Measurements from ENCODE around the gene GRK4.
A peak's percentile ranks its signal among the peaks of the same experiment; 100 is the strongest.

The GRK4 gene

GRCh38 chr4:3069661-3070199 is 106.4 kb downstream of the GRK4 start:
- TF ChIP-seq EP300 (IDR thresholded peaks at IDR 0.05; ENCODE audit: borderline replicate concordance) (no peak), NFIC (IDR thresholded peaks at IDR 0.05) (no peak), USF1 (IDR thresholded peaks at IDR 0.05) (no peak), CREB1 (IDR thresholded peaks at IDR 0.05; ENCODE audit: low read depth) (no peak), CEBPB (IDR thresholded peaks at IDR 0.05) (no peak), TEAD4 (IDR thresholded peaks at IDR 0.05) (no peak), RAD21 (IDR thresholded peaks at IDR 0.05; ENCODE audit: low read depth) (no peak), YY1 (IDR thresholded peaks at IDR 0.05; ENCODE audit: low read depth) (no peak), EGR1 (IDR thresholded peaks at IDR 0.05) (no peak), TCF12 (IDR thresholded peaks at IDR 0.05; ENCODE audit: low read depth) (no peak), FOXM1 (IDR thresholded peaks at IDR 0.05; ENCODE audit: borderline replicate concordance, low read depth) (no peak), TAF1 (IDR thresholded peaks at IDR 0.05; ENCODE audit: low read depth) (no peak), ZBTB7A (IDR thresholded peaks at IDR 0.05; ENCODE audit: low read depth) (no peak)
- TF ChIP-seq, protein P1, sequence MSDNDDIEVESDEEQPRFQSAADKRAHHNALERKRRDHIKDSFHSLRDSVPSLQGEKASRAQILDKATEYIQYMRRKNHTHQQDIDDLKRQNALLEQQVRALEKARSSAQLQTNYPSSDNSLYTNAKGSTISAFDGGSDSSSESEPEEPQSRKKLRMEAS (IDR thresholded peaks at IDR 0.05), result no peak
- TF ChIP-seq, protein P2, sequence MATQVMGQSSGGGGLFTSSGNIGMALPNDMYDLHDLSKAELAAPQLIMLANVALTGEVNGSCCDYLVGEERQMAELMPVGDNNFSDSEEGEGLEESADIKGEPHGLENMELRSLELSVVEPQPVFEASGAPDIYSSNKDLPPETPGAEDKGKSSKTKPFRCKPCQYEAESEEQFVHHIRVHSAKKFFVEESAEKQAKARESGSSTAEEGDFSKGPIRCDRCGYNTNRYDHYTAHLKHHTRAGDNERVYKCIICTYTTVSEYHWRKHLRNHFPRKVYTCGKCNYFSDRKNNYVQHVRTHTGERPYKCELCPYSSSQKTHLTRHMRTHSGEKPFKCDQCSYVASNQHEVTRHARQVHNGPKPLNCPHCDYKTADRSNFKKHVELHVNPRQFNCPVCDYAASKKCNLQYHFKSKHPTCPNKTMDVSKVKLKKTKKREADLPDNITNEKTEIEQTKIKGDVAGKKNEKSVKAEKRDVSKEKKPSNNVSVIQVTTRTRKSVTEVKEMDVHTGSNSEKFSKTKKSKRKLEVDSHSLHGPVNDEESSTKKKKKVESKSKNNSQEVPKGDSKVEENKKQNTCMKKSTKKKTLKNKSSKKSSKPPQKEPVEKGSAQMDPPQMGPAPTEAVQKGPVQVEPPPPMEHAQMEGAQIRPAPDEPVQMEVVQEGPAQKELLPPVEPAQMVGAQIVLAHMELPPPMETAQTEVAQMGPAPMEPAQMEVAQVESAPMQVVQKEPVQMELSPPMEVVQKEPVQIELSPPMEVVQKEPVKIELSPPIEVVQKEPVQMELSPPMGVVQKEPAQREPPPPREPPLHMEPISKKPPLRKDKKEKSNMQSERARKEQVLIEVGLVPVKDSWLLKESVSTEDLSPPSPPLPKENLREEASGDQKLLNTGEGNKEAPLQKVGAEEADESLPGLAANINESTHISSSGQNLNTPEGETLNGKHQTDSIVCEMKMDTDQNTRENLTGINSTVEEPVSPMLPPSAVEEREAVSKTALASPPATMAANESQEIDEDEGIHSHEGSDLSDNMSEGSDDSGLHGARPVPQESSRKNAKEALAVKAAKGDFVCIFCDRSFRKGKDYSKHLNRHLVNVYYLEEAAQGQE (IDR thresholded peaks at IDR 0.05; ENCODE audit: low read depth), result no peak

- TF ChIP-seq NFIC (IDR thresholded peaks at IDR 0.05) (no peak), RAD21 (IDR thresholded peaks at IDR 0.05; ENCODE audit: low read depth) (no peak), YY1 (IDR thresholded peaks at IDR 0.05; ENCODE audit: low read depth) (no peak), EP300 (IDR thresholded peaks at IDR 0.05; ENCODE audit: borderline replicate concordance) (no peak), TAF1 (IDR thresholded peaks at IDR 0.05; ENCODE audit: low read depth) (no peak), CREB1 (IDR thresholded peaks at IDR 0.05; ENCODE audit: low read depth) (no peak), ZBTB7A (IDR thresholded peaks at IDR 0.05; ENCODE audit: low read depth) (no peak), TCF12 (IDR thresholded peaks at IDR 0.05; ENCODE audit: low read depth) (no peak), USF1 (IDR thresholded peaks at IDR 0.05) (no peak), TEAD4 (IDR thresholded peaks at IDR 0.05) (no peak), FOXM1 (IDR thresholded peaks at IDR 0.05; ENCODE audit: borderline replicate concordance, low read depth) (no peak), EGR1 (IDR thresholded peaks at IDR 0.05) (no peak), CEBPB (IDR thresholded peaks at IDR 0.05) (no peak)
- TF ChIP-seq, protein P1 (IDR thresholded peaks at IDR 0.05), result no peak
- TF ChIP-seq, protein P2 (IDR thresholded peaks at IDR 0.05; ENCODE audit: low read depth), result no peak
These were observed 107.5 kb downstream of the GRK4 start for GRCh38 chr4:3070709-3071500.

GRCh38 chr4:3071811-3072210 is 108.4 kb downstream of the GRK4 start:
- TF ChIP-seq EP300 (IDR thresholded peaks at IDR 0.05; ENCODE audit: borderline replicate concordance), result no peak

DNA sequence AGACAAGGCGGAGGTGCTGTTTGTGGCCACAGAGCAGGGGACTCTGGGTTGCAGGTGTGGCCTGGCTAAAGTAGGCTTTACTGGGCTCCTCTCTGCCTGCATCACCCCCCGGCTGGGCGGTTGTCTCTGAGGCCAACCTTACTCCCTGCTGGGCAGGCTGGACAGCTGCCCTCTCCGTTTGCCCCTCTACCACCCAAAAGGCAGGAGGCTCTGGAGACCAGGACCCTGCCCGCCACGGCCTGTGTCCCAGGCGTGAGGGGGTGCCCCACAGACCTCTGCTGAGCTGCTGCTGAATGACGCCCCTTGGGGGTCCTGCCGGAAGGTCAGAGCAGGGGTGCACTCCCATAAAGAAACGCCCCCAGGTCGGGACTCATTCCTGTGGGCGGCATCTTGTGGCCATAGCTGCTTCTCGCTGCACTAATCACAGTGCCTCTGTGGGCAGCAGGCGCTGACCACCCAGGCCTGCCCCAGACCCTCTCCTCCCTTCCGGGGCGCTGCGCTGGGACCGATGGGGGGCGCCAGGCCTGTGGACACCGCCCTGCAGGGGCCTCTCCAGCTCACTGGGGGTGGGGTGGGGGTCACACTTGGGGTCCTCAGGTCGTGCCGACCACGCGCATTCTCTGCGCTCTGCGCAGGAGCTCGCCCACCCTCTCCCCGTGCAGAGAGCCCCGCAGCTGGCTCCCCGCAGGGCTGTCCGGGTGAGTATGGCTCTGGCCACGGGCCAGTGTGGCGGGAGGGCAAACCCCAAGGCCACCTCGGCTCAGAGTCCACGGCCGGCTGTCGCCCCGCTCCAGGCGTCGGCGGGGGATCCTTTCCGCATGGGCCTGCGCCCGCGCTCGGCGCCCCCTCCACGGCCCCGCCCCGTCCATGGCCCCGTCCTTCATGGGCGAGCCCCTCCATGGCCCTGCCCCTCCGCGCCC is 110.0 kb downstream of the GRK4 start:
- TF ChIP-seq TCF12 (IDR thresholded peaks at IDR 0.05; ENCODE audit: low read depth) (no peak), RAD21 (IDR thresholded peaks at IDR 0.05; ENCODE audit: low read depth) (no peak), FOXM1 (IDR thresholded peaks at IDR 0.05; ENCODE audit: borderline replicate concordance, low read depth) (no peak), TAF1 (IDR thresholded peaks at IDR 0.05; ENCODE audit: low read depth) (0 out of 2 replicates have a peak, but pooled peaks have one; percentile 32), EP300 (IDR thresholded peaks at IDR 0.05; ENCODE audit: borderline replicate concordance) (no peak), YY1 (IDR thresholded peaks at IDR 0.05; ENCODE audit: low read depth) (no peak), CREB1 (IDR thresholded peaks at IDR 0.05; ENCODE audit: low read depth) (no peak), USF1 (IDR thresholded peaks at IDR 0.05) (no peak), ZBTB7A (IDR thresholded peaks at IDR 0.05; ENCODE audit: low read depth) (peak; percentile 78; the same call in 1 of the 2 replicates), NFIC (IDR thresholded peaks at IDR 0.05) (no peak)
- TF ChIP-seq, protein P2 (IDR thresholded peaks at IDR 0.05; ENCODE audit: low read depth), result 0 out of 2 replicates have a peak, but pooled peaks have one; percentile 17
- TF ChIP-seq, protein P1 (IDR thresholded peaks at IDR 0.05), result peak; percentile 87

Measured in Ishikawa (cell line).